SK-N-SH treated with all-trans-retinoic acid at 6 μM for 48 hours (cell line): ENCODE measurements around the gene SLU7.

Source experiments
- OSR1 ChIP-seq: fragments of 250-450 bp; sonication (Bioruptor Pico); IDR thresholded peaks from 2 replicates; pipeline ENCODE4 v1.8.0; 2022; ENCODE audit warnings: moderate library complexity, mild to moderate bottlenecking, inconsistent platforms
- TOX ChIP-seq: fragments of 250-450 bp; sonication (Bioruptor Pico); IDR thresholded peaks from 2 replicates; pipeline ENCODE4 v1.8.0; 2021; ENCODE audit warnings: mild to moderate bottlenecking, moderate library complexity, borderline replicate concordance
- ZFP3 ChIP-seq: fragments of 250-450 bp; sonication (Bioruptor Pico); IDR thresholded peaks from 2 replicates; pipeline ENCODE4 v1.5.0; 2020; ENCODE audit warnings: mild to moderate bottlenecking, moderate library complexity
- ZFP30 ChIP-seq: fragments of 450-650 bp; formaldehyde crosslinking; IDR thresholded peaks from 2 replicates; pipeline ENCODE4 v1.5.0; 2022; ENCODE audit warnings: mild to moderate bottlenecking, moderate library complexity
- TF ChIP-seq, protein P1 (sequence below): fragments of 250-450 bp; sonication (Bioruptor Pico); IDR thresholded peaks from 2 replicates; pipeline ENCODE4 v1.5.1; 2021; ENCODE audit warnings: mild to moderate bottlenecking, moderate library complexity
- TF ChIP-seq, protein P2 (sequence below): fragments of 250-450 bp; sonication (Bioruptor Pico); IDR thresholded peaks from 2 replicates; pipeline ENCODE4 v1.5.1; 2020; ENCODE audit warnings: low read depth, mild to moderate bottlenecking, moderate library complexity

DNA sequence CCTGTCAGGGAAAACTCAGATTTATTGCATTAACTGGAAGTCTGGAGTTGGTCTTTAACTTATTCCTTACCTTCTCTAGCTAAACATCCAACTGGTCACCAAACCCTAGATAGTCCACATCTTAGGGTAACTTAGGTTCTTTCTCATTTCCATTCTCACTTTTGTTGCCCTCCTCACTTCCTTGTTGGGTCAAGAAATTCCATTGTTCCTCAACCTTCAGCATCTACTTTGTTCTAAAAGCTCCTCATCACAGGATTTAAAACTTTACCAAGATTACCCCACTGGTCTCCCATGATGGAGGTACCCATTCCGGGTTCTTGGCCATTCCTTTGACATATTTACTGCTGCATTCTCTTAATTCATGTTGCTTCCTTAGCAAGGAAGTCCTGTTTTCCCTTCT, 34.9 kb upstream of the SLU7 start:
- TF ChIP-seq ZFP3 (no peak), ZFP30 (CRISPR knock-in tag) (no peak), TOX (CRISPR knock-in tag) (no peak), OSR1 (no peak)
- TF ChIP-seq, protein P1, sequence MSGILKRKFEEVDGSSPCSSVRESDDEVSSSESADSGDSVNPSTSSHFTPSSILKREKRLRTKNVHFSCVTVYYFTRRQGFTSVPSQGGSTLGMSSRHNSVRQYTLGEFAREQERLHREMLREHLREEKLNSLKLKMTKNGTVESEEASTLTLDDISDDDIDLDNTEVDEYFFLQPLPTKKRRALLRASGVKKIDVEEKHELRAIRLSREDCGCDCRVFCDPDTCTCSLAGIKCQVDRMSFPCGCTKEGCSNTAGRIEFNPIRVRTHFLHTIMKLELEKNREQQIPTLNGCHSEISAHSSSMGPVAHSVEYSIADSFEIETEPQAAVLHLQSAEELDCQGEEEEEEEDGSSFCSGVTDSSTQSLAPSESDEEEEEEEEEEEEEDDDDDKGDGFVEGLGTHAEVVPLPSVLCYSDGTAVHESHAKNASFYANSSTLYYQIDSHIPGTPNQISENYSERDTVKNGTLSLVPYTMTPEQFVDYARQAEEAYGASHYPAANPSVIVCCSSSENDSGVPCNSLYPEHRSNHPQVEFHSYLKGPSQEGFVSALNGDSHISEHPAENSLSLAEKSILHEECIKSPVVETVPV (CRISPR knock-in tag), result no peak
- TF ChIP-seq, protein P2, sequence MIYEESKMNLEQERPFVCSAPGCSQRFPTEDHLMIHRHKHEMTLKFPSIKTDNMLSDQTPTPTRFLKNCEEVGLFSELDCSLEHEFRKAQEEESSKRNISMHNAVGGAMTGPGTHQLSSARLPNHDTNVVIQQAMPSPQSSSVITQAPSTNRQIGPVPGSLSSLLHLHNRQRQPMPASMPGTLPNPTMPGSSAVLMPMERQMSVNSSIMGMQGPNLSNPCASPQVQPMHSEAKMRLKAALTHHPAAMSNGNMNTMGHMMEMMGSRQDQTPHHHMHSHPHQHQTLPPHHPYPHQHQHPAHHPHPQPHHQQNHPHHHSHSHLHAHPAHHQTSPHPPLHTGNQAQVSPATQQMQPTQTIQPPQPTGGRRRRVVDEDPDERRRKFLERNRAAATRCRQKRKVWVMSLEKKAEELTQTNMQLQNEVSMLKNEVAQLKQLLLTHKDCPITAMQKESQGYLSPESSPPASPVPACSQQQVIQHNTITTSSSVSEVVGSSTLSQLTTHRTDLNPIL (CRISPR knock-in tag), result no peak
